GM18520 (cell line): ENCODE measurements around the gene ABCB8.
A peak's percentile ranks its signal among the peaks of the same experiment; 100 is the strongest.

Source experiments
- ATAC-seq: cut with Tn5 transposase; IDR thresholded peaks from one replicate; pipeline ENCODE4 v1.9.1; 2021; ENCODE audit not compliant: unreplicated experiment

The ABCB8 gene

DNA sequence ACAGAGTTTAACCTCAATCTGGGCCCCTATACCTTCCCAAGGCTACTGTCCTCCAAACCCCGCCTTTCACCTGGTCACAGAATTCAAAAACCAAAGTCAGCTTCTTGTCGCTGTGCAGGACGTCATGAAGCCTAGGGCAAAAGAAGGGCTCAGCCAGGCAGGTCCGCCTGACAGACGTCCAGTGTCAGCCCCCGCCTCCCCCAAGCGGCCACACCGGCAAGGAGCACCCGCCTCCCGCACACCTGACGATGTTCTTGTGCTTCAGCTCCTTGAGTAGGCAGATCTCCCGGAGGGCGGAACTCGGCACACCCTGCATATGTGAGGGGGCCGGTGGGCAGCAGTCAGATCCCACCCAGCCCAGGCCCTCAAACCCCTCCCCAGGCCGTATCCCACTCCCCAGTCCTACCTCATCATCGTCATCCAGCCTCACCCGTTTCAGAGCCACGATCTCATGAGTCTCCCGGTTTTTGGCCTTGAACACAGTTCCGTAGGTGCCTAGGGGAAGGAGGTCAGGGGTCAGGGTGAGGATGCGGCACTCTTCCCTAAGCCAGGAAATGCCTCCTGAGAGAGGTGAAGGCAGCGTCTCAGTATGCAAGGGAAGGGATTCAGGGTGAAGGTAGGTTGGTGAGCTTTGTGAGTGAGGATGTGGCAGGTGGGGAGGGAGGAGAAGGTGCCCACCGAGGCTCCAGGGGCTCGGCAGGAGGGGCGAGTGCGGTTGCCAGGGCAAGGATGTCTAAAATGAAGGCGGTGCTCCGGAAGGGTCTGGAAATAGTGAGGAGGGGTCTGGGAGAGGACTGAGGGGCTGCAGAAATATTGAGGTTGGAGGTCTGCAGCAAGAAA, 28.6 kb downstream of the ABCB8 start:
- no peak for ATAC-seq

DNA sequence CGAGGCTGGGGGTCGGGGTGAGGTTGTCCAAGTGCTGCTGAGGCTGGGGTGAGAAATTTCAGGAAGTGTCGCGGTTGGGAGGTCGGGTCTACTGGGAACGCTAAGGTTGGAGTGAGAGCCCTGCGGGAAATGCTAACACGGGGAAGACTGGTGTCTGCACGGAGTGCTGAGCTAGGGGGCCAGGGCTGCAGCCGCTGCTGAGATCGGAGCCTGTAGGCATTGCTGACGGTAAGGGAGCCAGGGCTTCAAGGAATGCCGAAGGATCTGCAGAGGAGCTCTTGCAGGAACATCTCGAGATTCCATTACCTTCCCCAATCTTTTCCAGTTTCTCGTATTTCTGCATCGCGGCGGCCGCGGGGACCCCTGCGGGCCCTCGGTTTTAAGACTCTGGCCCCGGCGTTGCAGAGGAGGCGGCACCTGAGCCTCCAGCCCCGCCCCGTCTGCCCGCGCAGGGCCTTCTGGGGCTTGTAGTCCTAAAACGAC, 29.3 kb downstream of the ABCB8 start, which contains the start of gene CDK5:
Gene CDK5, minus strand, starts transcription at position 392 of the 483 bp plus-strand sequence. Its CDS starts 49 bp downstream, at position 343.
- no peak for ATAC-seq

DNA sequence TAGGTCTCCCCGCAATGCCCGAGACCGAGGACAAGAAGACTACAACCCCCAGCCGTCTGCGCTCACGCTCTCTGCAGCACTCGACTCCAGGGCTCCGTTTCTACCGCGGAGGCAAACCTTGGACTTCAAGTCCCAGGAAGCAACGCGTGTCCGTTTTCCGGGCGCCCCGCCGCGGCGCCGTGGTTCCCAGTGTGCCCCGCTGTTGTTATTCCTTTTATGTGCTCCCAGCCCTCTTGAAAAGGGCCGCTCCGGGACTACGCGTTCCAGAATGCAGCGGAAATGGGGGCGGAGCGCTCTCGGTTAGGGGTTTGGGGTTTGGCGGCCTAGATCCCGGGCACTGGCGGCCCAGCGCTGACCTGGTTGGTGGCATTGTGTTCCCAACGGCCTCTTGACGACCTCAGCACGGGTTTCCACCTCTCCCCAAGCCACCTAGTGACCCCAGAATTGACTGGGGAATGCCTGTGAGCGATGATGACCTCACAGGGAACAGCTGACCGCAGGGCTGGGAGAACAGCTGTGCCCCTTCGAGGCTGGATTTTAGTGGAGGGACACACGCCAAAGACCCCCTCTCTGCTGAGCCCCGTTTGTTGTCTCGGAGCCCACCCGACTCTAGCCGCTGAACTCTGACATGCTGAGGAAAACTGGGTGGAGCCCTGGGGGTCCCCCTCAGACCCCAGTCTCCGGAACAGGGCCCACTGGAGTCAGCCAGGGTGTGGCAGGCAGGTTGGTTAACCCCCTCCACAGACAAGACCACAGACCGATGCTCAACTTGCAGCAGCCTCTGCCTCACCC, 29.9 kb downstream of the ABCB8 start:
- ATAC-seq: peak; percentile 87

DNA sequence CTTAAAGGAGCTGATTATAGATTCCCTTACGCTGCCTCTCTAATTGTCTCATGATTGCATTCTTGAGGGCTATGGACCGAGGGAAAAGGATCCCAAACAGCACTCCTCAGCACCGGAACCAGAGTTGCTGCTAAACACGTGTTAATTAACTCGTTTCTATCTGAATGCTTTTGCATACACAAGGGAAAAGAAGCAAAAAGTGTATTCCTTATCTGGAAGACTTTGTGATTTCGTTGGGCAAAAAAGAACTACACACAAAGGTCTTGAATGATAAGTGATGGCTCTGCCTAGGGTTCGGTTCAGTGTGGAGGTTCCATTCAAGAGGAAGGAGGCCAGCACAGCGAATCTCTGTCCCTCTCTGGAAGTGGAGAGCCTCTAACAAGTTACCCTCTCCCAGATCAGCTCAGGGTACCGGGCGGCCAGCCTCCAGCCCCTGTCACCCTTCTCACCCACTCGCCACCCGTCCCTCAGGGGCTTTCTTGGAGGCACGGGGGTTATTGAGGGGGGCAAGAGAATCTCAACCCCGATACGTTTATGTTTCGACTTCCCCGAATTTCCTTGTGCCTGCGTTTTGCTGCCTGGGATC, 30.6 kb downstream of the ABCB8 start:
- no peak for ATAC-seq

DNA sequence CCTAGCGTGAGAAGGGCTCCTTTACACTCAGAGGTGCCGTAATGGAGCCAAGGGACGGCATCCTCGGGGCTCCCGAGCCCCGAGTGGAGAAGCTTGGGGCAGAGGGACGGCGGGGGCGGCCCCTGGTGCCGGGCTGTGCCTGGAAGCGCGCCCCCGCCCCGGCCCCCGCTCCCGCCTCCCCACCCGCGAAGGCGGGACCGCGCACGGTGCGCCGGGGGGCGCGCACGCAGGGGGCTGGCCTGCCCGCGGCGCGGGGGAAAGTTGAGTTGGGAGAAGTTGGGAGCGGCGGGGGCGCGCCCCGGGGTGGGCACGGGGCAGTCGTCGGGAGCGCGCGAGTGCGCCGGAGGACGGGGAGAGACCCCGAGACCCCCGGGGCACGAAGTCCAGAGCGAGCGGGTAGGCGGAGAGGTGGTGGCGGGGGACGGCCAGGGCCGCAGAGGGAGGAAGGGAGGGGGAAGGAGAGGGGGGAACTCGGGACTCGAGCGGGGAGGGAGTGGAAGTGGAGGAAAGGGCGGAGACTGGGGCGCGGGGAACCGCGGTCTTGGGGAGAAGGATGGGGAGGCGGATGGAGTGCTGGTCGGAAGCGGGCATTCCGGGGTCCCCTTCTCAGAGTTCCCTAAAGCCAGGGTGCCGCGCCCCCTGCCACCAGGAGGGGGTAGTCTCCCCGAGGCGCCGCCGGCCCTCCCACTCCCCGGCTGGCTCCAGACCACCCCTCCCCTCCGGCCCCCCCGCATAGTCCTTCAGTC, 31.3 kb downstream of the ABCB8 start, which contains the start of gene SLC4A2:
Gene SLC4A2, plus strand, starts transcription at position 223 of the 746 bp plus-strand sequence. CDS start 2,399 bp downstream, outside the sequence.
- no peak for ATAC-seq

DNA sequence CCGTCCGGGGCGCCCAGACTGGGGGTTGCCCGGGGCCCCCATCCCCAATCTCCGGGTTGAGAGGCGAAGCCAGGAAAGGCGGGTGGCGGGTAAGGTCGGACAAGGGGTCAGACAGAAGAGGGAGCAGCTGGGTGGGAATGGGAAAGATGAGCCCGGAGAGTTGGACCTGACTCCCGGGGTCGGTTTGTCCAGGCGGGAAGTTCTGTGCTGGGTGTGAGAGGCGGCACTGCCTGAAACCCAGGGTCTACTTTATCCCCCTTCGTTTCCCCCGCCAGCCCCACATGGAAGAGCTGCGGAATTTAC, 31.8 kb downstream of the ABCB8 start:
- ATAC-seq: no peak

DNA sequence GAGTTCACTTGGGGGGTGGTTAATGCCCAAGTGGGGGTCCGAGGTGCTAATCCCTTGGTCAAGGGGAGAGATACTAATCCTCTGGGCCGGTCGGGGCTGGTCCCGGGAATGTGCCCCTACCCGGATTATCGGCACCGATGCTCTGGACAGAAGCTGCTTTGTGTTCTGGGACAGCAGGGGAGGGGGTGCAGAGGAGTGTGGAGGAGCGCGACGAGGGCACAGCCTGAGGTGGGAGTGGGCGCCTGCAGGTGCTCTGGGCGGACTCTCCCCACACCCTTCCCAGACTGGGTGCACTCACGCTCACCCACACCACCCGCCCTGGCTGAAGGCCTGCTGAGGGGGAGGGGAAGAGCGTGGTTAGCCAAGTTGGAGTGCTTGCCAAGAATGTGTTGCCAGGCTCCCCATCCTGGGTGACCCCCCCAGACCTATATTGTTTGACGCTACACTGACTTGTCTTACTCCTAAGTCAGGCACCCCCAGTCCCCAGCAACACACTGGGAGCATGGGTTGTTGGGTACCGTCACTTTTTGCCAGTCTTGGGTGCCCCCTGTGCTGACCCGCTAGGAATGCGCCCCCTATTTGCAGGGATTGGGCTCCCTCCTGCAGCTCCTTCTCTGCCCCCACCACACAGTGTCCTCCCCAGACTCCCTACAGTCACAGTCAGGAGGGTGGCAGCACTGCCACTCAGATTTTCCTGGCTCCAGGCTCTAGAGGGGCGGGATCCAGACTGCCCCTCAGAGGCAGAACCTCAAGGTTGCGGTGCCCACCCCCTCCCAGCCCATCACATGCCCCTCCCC, 32.4 kb downstream of the ABCB8 start:
- no peak for ATAC-seq

DNA sequence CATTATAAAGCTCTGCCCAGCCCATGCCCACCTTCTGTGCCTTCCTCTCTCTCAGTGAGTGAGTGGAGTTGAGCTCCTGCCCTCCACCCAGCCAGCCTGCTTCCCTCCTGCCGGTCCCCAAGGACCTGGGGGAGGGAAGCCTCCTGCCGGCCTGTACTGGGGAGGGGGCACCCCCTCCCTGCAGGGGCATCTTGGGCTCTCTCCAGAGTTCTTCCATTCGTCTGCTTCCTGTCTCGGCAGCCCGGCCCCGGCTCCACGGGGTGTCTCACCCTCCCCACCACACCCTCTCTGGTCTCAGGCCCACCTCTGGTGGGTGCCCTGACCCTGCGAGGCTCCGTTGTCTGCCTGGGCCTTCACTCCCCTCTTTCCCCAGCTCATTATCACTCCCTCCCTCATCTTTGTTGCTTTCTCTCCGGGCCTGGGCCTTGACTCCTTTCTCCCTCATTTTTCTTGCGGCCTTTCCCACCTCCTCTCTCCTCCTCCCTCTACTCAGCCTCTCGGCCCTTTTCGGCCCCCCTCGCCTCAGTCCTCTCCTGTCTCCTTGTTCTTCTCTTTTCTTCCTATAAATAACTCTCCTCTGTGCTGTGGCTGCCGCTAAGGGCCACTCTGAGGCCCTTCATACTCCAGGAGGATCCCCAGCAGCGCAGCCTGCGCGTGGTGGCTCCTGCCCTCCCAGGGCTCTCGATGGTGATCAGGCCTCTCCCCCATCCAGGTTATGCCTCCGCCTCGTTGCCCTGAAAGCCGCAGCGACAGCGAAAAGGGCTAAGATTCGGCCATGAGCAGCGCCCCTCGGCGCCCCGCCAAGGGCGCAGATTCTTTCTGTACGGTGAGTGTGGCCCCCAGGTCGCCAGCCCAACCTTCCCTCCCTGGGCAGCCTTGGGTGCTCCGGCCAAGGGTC, 33.2 kb downstream of the ABCB8 start:
- no peak for ATAC-seq

DNA sequence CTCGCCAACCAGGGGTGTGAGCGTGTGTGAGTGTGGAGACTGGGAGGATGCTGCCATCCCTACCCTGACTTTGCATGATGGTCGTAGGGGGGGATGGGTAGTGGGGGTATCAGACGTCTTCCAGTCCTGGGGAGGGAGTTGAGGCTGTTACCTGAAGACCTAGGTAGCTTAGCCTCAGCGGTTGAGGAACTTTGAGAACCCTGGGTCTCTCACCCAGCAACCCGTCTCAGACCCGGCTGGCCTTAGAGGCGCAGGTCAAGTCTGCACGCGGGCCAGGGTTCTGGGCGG, 33.8 kb downstream of the ABCB8 start:
- ATAC-seq: no peak

DNA sequence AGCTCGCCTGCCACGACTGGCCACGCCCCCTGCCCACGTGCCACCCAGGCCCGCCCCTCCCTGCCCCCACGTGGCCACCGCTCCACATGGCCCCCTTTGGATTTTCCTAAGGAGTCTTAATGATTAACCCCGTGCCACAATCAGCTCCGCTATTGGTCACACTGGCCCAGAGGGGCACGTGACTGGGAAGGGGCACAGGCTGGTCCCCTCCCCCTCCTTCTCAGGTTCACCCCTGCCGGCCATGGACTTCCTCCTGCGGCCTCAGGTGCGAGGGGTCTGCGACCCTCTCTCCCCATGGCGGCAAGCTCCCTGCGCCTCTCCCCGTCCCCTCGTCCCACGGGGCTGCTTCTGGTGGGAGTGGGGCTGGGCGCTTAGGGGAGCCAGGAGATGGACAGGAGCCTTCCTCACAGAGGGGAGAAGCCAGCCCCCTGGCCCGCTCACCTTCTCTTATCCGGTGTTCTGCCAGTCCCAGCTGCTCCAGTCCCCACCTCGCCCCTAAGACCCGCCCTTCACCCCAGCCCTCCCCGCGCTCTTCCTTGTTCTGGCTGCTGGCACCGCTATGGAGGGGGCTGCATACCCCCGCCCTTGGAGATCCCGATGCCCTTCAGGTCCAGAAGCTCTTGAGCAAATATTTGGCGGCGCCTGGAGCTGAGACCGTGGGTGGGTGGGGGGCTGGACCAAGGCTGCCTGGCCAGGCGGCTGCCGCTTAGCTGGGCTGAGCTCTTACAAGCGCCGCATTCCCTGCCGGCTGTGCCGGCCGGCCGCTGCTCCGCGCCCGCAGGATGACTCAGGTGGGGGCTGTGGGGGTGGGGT, 34.4 kb downstream of the ABCB8 start:
- ATAC-seq: no peak

DNA sequence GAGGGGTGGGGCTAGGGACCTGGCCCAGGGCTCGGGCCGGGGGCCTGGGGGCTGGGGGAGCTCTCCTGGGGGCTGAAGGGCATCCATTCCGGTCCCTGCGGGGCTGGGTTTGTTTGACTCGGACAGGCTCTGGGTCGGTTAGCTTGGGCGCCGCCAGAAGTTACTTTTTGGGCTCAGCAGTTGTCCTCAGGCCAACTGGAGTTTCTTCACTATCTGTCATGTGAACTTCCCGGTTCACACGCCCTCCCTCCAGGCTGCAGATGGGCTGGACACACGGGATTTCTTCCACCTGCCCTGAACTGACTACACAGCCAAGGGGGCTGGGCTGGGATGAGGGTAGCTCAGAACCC, 34.9 kb downstream of the ABCB8 start:
- ATAC-seq: no peak

DNA sequence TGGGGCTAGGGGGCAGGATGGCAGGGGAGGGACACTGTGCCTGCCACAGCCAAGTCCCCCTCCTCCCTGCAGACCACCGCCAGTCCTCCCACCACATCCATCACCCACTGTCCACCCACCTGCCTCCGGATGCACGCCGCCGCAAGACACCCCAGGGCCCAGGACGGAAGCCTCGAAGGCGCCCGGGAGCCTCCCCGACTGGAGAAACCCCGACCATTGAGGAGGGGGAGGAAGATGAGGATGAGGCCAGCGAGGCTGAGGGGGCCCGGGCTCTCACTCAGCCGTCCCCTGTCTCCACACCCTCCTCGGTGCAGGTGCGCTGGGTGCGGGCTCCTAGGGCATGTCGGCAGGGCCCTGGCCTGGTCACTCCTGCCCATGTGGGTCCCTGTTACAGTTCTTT, 36.2 kb downstream of the ABCB8 start:
- no peak for ATAC-seq

DNA sequence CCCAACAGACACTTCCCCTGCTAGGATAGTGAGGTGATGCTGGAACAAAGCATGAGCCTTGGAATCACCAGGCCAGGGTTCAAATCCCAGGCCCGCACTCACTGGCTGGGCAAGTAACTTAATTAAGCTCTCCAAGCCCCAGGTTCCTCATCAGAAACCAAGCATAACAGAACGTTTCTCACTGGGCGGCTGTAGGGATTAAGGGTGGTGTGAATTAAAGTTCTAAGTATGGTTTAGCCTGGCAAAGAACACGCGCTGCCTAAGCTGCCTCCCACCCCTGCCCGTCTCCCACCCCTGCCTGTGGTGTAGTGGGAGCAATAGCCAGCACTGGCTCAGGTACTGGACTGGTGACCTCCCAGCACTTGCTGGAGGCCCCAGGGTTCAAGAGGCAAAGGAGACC, 36.7 kb downstream of the ABCB8 start:
- ATAC-seq: no peak

DNA sequence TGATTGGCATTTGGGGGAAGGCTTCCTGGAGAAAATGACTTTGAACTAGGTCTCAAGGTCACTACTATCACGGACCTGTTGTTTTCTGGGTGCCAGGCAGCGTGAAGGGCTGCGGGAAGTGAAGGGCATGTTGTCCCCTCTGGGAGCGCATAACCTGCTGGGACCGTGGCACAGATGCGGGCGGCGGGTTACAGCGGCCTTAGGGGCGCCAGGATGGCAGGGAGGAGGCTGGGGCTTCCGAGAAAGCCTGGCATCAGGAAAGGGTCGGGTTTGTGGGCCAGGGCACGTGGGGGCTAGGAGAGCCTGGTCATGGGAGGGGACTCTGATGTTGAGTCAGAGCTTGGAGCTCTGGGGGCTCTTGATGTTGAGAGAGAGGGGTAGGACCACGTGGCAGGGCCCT, 37.3 kb downstream of the ABCB8 start:
- no peak for ATAC-seq

DNA sequence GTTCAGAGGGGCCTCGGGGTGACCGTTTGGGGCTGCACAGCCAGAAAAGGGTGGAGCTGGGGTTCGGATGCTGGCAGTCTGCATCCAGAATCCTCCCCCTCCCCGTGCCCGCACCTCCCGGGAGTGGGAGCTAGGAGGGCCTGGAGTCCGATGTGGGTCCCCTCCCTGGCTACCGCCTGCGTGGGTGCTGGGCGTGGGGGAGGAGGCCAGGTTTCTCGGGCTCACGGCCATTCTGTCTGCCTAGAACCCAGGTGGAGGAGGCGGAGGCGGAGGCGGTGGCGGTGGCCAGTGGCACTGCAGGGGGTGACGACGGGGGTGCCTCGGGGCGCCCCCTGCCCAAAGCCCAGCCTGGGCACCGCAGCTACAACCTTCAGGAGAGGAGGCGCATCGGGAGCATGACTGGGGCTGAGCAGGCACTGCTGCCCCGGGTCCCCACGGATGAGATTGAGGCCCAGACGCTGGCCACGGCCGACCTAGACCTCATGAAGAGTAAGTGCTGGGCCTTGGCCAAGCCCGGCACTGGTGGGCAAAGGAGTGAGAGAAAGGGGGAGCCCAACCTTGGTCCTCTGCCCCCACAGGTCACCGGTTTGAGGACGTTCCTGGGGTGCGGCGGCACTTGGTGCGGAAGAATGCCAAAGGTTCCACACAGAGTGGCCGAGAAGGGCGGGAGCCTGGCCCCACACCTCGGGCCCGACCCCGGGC, 38.2 kb downstream of the ABCB8 start:
- ATAC-seq: no peak

DNA sequence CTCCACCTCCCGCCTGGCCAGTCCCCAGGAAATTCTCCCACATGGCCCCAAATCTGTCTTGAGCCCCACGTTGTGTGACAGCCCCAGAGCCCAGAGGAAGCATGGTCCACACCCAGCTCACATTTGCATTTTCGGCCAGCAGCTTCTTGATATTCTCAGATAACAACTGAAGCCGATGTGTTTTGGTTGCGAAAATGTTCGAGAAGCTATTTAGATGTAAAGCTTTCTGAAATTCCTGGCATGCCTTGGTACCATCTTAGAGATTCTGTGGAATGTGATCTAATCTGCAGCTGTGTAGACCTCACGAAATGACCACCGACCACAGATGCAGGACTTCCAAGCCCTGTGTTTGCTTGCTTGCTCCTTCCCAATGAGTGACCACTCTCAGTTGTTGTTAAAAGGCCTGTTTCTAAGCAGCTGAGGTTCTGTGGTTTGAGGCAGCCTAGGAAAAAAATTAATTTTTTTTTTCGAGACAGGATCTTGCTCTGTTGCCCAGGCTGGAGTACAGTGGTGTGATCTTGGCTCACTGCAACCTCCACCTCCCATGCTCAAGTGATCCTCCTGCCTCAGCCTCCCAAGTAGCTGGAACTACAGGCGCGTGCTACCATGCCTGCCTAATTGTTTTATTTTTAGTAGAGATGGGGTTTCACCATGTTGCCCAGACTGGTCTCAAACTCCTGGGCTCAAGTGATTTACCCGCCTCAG, 40.0 kb downstream of the ABCB8 start:
- ATAC-seq: no peak

DNA sequence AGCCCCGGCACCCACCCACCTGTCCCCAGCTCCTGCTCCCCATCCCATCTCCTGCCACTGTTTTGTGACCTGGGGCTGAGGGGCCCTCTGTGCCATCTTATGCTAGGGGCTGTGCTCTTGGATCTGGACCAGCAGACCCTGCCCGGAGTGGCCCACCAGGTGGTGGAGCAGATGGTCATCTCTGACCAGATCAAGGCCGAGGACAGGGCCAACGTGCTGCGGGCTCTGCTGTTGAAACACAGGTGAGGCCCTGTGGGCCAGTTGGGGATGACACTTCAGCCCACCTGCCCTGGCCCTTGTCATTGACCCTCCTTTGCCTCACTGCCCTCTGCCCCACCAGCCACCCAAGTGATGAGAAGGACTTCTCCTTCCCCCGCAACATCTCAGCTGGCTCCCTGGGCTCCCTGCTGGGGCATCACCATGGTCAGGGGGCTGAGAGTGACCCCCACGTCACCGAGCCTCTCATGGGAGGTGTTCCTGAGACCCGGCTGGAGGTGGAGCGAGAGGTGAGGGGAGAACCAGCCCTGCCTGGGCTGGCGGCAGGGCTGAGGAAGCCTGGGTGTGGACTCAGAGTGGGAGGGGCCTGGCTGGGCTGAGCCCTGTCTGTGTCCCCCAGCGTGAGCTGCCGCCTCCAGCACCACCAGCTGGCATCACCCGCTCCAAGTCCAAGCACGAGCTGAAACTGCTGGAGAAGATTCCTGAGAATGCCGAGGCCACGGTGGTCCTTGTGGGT, 41.8 kb downstream of the ABCB8 start:
- no peak for ATAC-seq
